Upper lobe of right lung (tissue), 1 donor: ENCODE measurements around the gene MGAT5B. TPM values are rescaled to one million over a fixed set of nuclear protein-coding genes. Genes with fewer than 3 reads are reported as not detected.

Experiments used
- ATAC-seq: fragments of 200-7000 bp; cut with Tn5 transposase; one replicate; pipeline ENCODE4 v1.9.1; 2020; ENCODE audit warnings: mild to moderate bottlenecking, moderate library complexity
- DNase-seq: peaks from one replicate; pipeline ENCODE4 v3.0.0-alpha.2; 2020
- H3K27ac ChIP-seq: fragments of 200-600 bp; one replicate; pipeline ENCODE4 v1.8.0; 2022
- H3K27me3 ChIP-seq: fragments of 200-600 bp; one replicate; pipeline ENCODE4 v1.8.0; 2022; ENCODE audit warnings: mild to moderate bottlenecking
- H3K36me3 ChIP-seq: fragments of 200-600 bp; one replicate; pipeline ENCODE4 v1.8.0; 2022
- H3K4me1 ChIP-seq: fragments of 200-600 bp; one replicate; pipeline ENCODE4 v1.8.0; 2022
- H3K4me3 ChIP-seq: fragments of 200-600 bp; one replicate; pipeline ENCODE4 v1.8.0; 2022; ENCODE audit warnings: mild to moderate bottlenecking
- H3K9me3 ChIP-seq: fragments of 200-600 bp; one replicate; pipeline ENCODE4 v1.8.0; 2022
- intact Hi-C: fragments of 100-400 bp; cut with DNase I; formaldehyde crosslinking; loops from one replicate; pipeline ENCODE4 v1.11.0; 2022
- long read RNA-seq: library from polyadenylated mRNA; unstranded; transcript quantifications from one replicate; pipeline ENCODE4 v2.0.0, GENCODE V29; 2021
- total RNA-seq: library from RNA; stranded (reverse); fragmentation: NEBNext Ultra II Directional; extraction: Animal tissue kit (Norgen Biotek cat#: 25700); gene quantifications from one replicate; pipeline ENCODE4 v1.2.1, GENCODE V29; 2021
- TF ChIP-seq, protein P1 (sequence below): fragments of 200-600 bp; IDR thresholded peaks from one replicate; pipeline ENCODE4 v1.8.0; 2022; ENCODE audit warnings: antibody characterized with exemption
- donor health status: DM: no; HTN: yes; CAD: no; lungs with severe emphysema.

MGAT5B gene, protein sequence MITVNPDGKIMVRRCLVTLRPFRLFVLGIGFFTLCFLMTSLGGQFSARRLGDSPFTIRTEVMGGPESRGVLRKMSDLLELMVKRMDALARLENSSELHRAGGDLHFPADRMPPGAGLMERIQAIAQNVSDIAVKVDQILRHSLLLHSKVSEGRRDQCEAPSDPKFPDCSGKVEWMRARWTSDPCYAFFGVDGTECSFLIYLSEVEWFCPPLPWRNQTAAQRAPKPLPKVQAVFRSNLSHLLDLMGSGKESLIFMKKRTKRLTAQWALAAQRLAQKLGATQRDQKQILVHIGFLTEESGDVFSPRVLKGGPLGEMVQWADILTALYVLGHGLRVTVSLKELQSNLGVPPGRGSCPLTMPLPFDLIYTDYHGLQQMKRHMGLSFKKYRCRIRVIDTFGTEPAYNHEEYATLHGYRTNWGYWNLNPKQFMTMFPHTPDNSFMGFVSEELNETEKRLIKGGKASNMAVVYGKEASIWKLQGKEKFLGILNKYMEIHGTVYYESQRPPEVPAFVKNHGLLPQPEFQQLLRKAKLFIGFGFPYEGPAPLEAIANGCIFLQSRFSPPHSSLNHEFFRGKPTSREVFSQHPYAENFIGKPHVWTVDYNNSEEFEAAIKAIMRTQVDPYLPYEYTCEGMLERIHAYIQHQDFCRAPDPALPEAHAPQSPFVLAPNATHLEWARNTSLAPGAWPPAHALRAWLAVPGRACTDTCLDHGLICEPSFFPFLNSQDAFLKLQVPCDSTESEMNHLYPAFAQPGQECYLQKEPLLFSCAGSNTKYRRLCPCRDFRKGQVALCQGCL
- 2.0 TPM for total RNA-seq
- long read RNA-seq, partial matches to known transcripts = 0 of 1 reads
- long read RNA-seq, other reads (novel, unspliced or antisense) = 1 of 1 reads

DNA sequence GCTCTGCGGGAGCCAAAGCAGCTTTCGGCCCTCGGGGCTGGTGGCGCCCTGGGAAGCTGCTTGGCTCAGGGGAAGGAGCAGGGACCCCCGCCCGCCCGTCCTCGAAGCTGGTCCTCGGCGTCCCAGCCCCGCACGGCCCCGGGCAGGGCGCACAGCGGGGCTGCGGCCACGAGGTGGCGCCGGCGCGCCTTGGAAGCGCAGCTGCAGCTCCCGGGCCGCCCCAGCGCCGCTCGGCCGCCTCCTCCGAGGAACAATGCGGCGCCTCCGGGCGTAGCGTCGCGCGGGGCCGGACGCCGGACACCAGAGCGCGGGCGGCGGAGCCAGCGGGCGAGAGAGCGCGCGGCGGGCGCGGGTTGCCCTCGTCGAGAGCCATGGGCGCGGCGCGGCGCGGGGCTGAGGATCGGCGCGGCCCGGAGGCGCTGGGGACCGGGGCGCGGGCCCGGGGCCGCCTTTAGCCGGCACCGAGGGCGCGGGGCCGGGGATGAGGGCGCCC, at the start of gene MGAT5B:
MGAT5B (plus strand) TSS at position 229 of the 493 bp plus-strand sequence. CDS start 626 bp downstream, outside the sequence.
- H3K27me3 ChIP-seq = peaks cover 33% of the 10 kb centered on the region
- ATAC-seq (peak; percentile 96), DNase-seq (peak; percentile 91)
- TF ChIP-seq, protein P1, sequence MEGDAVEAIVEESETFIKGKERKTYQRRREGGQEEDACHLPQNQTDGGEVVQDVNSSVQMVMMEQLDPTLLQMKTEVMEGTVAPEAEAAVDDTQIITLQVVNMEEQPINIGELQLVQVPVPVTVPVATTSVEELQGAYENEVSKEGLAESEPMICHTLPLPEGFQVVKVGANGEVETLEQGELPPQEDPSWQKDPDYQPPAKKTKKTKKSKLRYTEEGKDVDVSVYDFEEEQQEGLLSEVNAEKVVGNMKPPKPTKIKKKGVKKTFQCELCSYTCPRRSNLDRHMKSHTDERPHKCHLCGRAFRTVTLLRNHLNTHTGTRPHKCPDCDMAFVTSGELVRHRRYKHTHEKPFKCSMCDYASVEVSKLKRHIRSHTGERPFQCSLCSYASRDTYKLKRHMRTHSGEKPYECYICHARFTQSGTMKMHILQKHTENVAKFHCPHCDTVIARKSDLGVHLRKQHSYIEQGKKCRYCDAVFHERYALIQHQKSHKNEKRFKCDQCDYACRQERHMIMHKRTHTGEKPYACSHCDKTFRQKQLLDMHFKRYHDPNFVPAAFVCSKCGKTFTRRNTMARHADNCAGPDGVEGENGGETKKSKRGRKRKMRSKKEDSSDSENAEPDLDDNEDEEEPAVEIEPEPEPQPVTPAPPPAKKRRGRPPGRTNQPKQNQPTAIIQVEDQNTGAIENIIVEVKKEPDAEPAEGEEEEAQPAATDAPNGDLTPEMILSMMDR = peak; percentile 72
- peaks cover 7% of the 10 kb centered on the region for H3K4me1 ChIP-seq
- no peak within 1 kb of the TSS for H3K27ac ChIP-seq
- no peaks in the 10 kb centered on the region for H3K36me3 ChIP-seq
- no peaks in the 10 kb centered on the region for H3K9me3 ChIP-seq
- intact Hi-C loops = loop anchor here (5.0 kb wide), 1 partner anchor 199 kb away; no protein-coding TSS in a partner anchor
- peak within 1 kb of the TSS; percentile 40 for H3K4me3 ChIP-seq

DNA sequence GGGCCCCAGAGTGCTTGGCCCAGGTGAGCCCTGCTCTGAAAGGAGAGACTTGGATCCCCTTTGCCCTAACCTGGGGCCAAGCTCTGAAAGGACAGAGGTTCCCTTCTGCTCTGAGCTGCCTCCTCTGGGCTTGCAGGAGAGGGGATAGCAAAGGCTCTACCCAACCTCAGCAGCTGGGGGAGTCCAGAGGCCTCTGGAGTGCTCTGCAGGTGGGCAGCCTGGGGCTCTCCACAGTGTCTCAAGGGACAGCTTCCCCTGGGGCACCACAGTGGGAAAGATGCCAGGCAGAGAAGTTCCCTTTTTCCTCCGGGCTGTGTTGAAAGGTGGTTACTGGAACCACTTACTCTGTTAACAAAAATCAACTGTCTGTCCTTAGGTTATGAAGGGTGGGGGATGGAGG, 48.2 kb upstream of the MGAT5B start:
- Histone ChIP-seq H3K9me3 (no peaks in the 10 kb centered on the region), H3K4me1 (no peaks in the 10 kb centered on the region), H3K36me3 (no peaks in the 10 kb centered on the region), H3K4me3 (no peak overlapping the region), H3K27ac (no peak overlapping the region), H3K27me3 (peaks cover 6% of the 10 kb centered on the region)
- intact Hi-C loops = no loop called here
- DNase-seq = no peak
- peak; percentile 52 for ATAC-seq
- TF ChIP-seq, protein P1 = no peak

DNA sequence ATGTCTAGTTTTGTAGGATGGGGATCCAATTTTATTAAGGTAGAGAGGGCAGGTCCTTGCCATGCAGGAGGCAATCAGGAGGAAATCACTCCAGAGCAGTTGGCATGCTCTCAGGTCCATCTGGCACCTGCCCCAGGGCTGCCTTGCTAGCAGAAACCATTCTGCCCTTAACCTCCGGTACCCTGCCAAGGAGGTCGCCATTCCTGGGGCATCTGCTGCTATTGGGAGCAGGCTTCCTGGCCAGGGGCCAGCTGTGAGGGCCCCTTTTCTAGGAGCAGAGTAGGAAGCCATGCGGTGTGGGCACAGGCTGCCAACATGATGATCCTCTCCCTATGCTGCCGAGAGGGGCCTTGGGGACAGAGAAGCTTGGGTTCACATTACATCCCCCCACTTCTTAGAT, 47.6 kb upstream of the MGAT5B start:
- ATAC-seq (no peak), DNase-seq (no peak)
- Histone ChIP-seq H3K27ac (no peak overlapping the region), H3K4me3 (no peak overlapping the region), H3K4me1 (no peaks in the 10 kb centered on the region), H3K36me3 (no peaks in the 10 kb centered on the region), H3K9me3 (no peaks in the 10 kb centered on the region), H3K27me3 (peaks cover 6% of the 10 kb centered on the region)
- intact Hi-C loops = no loop called here
- TF ChIP-seq, protein P1 = no peak

DNA sequence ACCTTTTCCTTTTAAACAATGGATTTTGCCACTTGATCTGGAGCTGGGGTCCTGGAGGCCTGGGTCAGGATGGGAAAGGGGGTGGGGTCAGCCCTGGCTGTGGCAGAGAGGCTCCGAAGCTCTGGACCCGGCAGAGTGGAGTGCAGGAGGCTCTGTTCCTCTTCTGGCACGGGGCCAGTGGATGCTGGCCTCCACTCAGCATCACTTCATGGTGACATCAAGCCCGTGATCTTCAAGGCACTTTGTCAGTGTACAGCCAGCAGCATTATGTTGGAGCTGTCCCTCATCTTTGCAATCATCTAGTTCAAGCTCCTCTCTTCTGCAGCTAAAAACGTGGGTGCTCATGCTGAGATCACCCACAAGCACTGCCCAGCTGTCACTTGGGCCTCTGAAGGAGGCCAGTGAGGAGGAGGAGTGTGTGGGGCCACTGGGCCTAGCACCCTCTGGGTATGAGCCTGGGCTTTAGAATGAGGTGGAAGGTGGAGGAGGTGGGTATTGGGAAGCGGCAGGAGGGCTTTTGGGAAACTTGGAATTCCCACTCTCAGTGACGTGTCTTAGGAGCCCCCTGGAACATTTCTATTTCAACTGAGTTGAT, 45.9 kb upstream of the MGAT5B start:
- ATAC-seq (no peak), DNase-seq (no peak)
- H3K36me3 ChIP-seq = no peaks in the 10 kb centered on the region
- peaks cover 6% of the 10 kb centered on the region for H3K27me3 ChIP-seq
- H3K4me1 ChIP-seq = no peaks in the 10 kb centered on the region
- intact Hi-C loops = no loop called here
- H3K9me3 ChIP-seq = no peaks in the 10 kb centered on the region
- TF ChIP-seq, protein P1 = no peak
- no peak overlapping the region for H3K4me3 ChIP-seq
- no peak overlapping the region for H3K27ac ChIP-seq

DNA sequence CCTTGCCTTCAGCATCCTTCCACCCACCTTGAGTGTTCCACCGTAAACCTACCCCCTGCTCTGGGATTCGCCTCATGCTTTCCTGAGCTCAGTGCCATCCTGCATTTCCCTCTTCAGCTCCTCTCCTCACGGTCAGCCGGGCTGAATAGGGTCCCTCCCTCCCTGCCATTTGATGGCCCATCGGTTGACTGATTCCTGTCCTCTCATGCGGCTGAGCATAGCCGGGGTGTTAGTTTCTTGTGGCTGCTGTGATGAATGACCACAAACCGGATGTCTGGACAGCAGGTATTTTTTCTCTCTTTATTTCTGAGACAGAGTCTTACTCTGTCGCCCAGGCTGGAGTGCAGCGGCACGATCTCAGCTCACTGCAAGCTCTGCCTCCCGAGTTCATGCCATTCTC, 44.1 kb upstream of the MGAT5B start:
- no peaks in the 10 kb centered on the region for H3K4me1 ChIP-seq
- TF ChIP-seq, protein P1 = no peak
- no peak overlapping the region for H3K27ac ChIP-seq
- H3K27me3 ChIP-seq = peaks cover 6% of the 10 kb centered on the region
- ATAC-seq = no peak
- no peaks in the 10 kb centered on the region for H3K9me3 ChIP-seq
- intact Hi-C loops = no loop called here
- no peaks in the 10 kb centered on the region for H3K36me3 ChIP-seq
- no peak for DNase-seq
- H3K4me3 ChIP-seq = no peak overlapping the region
